ENCODE measurements around the gene C8G.

C8G gene

DNA sequence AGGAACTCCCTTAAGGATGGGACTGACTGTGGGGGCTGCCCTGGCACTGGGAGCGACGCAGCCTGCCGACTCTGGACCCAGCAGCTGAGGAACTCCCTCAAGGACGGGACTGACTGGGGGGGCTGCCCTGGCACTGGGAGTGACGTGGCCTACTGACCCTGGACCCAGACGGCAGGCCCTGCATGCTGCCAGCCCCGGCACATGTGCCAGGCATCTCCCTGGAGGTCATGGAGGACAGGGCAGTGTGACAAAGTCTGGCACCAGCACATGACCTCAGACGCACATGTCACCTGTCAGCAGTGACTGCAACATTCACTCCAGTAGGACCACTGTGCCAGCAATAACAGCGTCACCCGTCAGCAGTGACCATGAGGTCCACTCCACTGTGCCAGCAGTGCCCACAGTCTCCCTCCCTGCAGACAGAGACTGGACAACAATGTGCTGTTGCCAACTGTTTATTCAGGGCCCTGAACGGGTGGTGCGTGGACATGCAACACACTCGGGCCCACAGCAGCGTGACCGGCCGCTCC lies 5.0 kb upstream of the C8G start:
- TF ChIP-seq EGR1 (IDR thresholded peaks at IDR 0.05) (no peak), FOXM1 (IDR thresholded peaks at IDR 0.05; ENCODE audit: borderline replicate concordance, low read depth) (no peak), ZBTB7A (IDR thresholded peaks at IDR 0.05; ENCODE audit: low read depth) (no peak), TEAD4 (IDR thresholded peaks at IDR 0.05) (no peak), CREB1 (IDR thresholded peaks at IDR 0.05; ENCODE audit: low read depth) (no peak), TAF1 (IDR thresholded peaks at IDR 0.05; ENCODE audit: low read depth) (no peak), CEBPB (IDR thresholded peaks at IDR 0.05) (no peak), EP300 (IDR thresholded peaks at IDR 0.05; ENCODE audit: borderline replicate concordance) (no peak), YY1 (IDR thresholded peaks at IDR 0.05; ENCODE audit: low read depth) (no peak), TCF12 (IDR thresholded peaks at IDR 0.05; ENCODE audit: low read depth) (no peak)
- TF ChIP-seq, protein P1, sequence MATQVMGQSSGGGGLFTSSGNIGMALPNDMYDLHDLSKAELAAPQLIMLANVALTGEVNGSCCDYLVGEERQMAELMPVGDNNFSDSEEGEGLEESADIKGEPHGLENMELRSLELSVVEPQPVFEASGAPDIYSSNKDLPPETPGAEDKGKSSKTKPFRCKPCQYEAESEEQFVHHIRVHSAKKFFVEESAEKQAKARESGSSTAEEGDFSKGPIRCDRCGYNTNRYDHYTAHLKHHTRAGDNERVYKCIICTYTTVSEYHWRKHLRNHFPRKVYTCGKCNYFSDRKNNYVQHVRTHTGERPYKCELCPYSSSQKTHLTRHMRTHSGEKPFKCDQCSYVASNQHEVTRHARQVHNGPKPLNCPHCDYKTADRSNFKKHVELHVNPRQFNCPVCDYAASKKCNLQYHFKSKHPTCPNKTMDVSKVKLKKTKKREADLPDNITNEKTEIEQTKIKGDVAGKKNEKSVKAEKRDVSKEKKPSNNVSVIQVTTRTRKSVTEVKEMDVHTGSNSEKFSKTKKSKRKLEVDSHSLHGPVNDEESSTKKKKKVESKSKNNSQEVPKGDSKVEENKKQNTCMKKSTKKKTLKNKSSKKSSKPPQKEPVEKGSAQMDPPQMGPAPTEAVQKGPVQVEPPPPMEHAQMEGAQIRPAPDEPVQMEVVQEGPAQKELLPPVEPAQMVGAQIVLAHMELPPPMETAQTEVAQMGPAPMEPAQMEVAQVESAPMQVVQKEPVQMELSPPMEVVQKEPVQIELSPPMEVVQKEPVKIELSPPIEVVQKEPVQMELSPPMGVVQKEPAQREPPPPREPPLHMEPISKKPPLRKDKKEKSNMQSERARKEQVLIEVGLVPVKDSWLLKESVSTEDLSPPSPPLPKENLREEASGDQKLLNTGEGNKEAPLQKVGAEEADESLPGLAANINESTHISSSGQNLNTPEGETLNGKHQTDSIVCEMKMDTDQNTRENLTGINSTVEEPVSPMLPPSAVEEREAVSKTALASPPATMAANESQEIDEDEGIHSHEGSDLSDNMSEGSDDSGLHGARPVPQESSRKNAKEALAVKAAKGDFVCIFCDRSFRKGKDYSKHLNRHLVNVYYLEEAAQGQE (IDR thresholded peaks at IDR 0.05; ENCODE audit: low read depth) = no peak
- TF ChIP-seq, protein P2, sequence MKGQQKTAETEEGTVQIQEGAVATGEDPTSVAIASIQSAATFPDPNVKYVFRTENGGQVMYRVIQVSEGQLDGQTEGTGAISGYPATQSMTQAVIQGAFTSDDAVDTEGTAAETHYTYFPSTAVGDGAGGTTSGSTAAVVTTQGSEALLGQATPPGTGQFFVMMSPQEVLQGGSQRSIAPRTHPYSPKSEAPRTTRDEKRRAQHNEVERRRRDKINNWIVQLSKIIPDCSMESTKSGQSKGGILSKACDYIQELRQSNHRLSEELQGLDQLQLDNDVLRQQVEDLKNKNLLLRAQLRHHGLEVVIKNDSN (IDR thresholded peaks at IDR 0.05) = no peak

DNA sequence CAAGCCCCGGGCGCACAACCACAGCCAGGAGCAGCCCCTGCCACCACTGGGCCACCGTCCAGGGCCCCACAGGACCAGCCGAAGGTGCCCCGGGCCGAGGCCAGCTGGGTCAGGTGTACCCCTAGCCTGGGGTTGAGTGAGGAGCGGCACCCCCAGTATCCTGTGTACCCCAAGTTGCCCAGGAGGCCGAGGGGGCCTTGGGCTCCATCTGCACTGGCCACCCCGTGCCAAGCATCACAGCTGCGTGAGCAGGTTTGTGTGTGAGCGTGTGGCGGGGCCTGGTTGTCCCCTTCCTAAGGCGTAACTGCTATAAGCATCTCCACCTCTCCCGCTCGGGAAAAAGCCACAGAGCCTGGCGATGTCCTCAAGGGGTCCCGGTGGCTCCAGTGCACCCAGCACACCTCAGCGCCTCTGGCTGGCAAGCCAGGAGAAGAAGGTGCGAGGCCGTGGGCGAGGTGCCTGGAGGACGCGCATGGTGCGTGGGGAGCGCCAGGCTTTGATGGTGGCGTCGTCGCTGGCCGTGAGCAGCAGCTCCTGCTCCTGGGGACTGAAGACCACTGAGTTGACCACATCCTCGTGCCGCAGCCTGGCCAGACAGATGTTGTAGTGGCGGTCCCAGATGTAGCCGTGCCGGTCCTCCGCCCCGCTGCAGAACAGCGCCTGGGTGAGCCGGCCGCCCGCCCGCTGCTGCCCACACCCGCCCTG lies 4.4 kb upstream of the C8G start:
- TF ChIP-seq YY1 (IDR thresholded peaks at IDR 0.05; ENCODE audit: low read depth) (no peak), CEBPB (IDR thresholded peaks at IDR 0.05) (no peak), TEAD4 (IDR thresholded peaks at IDR 0.05) (no peak), ZBTB7A (IDR thresholded peaks at IDR 0.05; ENCODE audit: low read depth) (no peak), RAD21 (IDR thresholded peaks at IDR 0.05; ENCODE audit: low read depth) (no peak), EP300 (IDR thresholded peaks at IDR 0.05; ENCODE audit: borderline replicate concordance) (no peak), TAF1 (IDR thresholded peaks at IDR 0.05; ENCODE audit: low read depth) (no peak), NFIC (IDR thresholded peaks at IDR 0.05) (no peak), EGR1 (IDR thresholded peaks at IDR 0.05) (no peak)
- TF ChIP-seq, protein P1 (IDR thresholded peaks at IDR 0.05; ENCODE audit: low read depth) = no peak
- TF ChIP-seq, protein P3, sequence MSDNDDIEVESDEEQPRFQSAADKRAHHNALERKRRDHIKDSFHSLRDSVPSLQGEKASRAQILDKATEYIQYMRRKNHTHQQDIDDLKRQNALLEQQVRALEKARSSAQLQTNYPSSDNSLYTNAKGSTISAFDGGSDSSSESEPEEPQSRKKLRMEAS (IDR thresholded peaks at IDR 0.05) = no peak

DNA sequence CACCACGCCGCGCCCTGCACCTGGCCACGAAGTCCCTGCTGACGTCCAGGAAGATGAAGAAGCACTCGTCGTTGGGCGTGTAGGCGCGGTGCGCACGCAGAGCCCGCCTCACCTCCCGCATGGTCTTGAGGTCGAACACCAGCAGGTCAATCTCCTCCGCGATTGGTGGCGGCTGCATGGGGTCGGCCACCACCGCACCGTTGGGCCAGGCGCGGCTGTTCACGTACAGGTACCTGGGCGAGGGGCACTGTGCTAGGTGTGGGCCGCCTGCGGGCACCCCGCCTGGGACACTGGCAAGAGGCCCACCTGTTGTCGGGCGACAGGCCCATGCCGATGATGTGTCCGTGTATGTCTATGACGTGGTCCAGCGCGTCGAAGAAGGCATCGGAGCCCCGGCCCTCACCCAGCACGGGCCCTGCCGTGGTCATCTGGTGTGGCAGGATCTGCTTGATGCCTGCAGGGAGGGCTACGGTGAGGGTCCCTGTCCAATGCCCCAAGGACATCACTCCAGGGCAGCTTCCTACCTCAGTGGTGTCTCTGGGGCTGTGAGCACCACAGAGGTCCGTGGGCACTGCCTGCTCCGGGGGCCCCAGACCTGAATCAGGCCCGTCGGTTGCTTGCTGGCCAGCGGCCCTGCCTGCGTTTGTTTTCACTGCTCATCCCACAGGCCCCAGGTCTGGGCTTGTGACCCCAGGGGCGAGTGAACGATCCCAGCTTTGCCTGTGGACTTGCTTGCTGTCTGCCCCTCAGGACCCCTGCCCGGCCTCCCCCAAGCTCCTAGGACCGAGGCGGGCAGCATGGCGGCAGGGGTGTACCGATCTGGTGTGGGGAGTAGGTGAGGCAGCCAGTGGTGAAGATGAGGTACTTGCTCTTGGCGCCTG lies 3.6 kb upstream of the C8G start:
- TF ChIP-seq EGR1 (IDR thresholded peaks at IDR 0.05) (no peak), YY1 (IDR thresholded peaks at IDR 0.05; ENCODE audit: low read depth) (no peak), TAF1 (IDR thresholded peaks at IDR 0.05; ENCODE audit: low read depth) (no peak), CREB1 (IDR thresholded peaks at IDR 0.05; ENCODE audit: low read depth) (no peak)

DNA sequence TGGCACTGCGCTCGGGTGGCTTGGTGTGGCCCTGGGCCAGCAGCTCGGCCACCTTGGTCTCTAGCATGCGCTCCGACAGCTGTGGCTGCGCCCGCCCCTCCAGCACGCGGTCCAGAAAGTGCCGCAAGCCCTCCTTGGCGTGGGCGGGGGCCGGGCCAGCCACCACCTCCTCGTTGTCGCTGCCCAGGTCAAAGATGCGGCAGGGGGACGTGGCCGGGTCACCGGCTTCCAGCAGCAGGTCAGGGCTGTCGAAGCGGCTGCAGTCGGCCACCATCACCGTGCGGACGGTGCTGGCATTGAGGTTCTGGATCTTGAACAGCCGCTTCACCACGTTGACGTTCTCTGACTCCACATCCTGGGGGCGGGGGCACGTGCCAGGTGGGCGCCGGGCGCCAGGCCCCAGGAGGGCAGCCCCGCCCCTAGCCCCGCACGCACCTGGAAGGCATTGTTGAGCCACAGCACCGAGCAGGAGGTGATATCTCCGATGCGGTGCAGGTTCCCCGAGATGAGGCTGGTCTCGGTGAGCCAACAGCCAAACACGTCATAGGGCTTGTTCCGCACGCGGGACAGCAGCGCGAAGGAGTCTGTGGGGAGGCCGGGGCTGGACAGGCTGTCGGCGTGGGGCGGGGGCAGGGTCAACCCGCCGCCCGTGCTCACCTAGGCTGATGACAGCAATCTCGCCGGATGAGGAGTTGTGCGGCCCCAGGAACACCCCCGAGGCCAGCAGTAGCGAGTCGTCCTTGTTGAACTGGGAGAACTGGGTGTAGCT lies 2.7 kb upstream of the C8G start:
- no peak for TF ChIP-seq CREB1 (IDR thresholded peaks at IDR 0.05; ENCODE audit: low read depth)
- TF ChIP-seq NFIC (IDR thresholded peaks at IDR 0.05) = no peak
- no peak for TF ChIP-seq ZBTB7A (IDR thresholded peaks at IDR 0.05; ENCODE audit: low read depth)

DNA sequence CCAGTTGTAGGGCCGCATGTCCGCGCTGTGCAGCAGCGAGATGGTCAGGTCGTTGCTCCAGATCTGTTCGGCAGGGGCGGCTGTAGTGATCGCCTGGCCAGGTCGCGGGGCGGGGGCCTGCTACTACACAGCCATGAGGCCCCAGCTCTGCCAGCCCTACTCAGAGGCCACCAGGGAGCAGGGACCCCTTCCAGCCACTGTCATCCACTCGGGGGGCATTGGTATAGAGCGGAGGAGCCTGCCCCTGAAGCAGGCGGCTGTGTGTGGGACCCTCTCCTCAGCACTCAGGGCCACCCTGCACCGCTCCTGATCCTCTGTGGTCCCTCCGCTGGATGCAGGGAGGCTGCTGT lies 2.2 kb upstream of the C8G start:
- TF ChIP-seq NFIC (IDR thresholded peaks at IDR 0.05) (no peak), ZBTB7A (IDR thresholded peaks at IDR 0.05; ENCODE audit: low read depth) (peak; percentile 39; the same call in 1 of the 2 replicates)
- TF ChIP-seq, protein P3 (IDR thresholded peaks at IDR 0.05) = no peak

All from Ishikawa (cell line).